HepG2 (cell line): Measurements from ENCODE around the gene ZNF714. TPM values are rescaled to one million over a fixed set of nuclear protein-coding genes. Genes with fewer than 3 reads are reported as not detected.

Source experiments
- ATF7-NPFF ChIP-seq: sonication (generic); formaldehyde crosslinking; IDR thresholded peaks from 2 replicates; pipeline ENCODE4 v1.8.1; 2023; ENCODE audit warnings: mild to moderate bottlenecking, low read depth, missing genetic modification reagents, moderate library complexity
- CBX5 ChIP-seq: sonication (generic); formaldehyde crosslinking; IDR thresholded peaks from 2 replicates; pipeline ENCODE4 v1.4.0; 2020; ENCODE audit warnings: missing genetic modification reagents, borderline replicate concordance
- CENPT ChIP-seq: sonication (generic); formaldehyde crosslinking; IDR thresholded peaks from 2 replicates; pipeline ENCODE4 v1.8.0; 2022; ENCODE audit warnings: low read depth, mild to moderate bottlenecking, moderate library complexity, missing genetic modification reagents
- MATR3 ChIP-seq: sonication (generic); formaldehyde crosslinking; IDR thresholded peaks from 2 replicates; pipeline ENCODE4 v1.4.0; 2020; ENCODE audit warnings: missing genetic modification reagents
- MTF1 ChIP-seq: sonication (generic); formaldehyde crosslinking; IDR thresholded peaks from 2 replicates; pipeline ENCODE4 v1.5.0; 2020; ENCODE audit warnings: missing genetic modification reagents
- PRPF4 ChIP-seq: fragments of 200-400 bp; formaldehyde crosslinking; IDR thresholded peaks from 2 replicates; pipeline ENCODE4 v1.6.1; 2016; ENCODE audit warnings: low read length, low read depth; ENCODE audit not compliant: poor library complexity, severe bottlenecking
- RORA ChIP-seq: sonication (generic); formaldehyde crosslinking; IDR thresholded peaks from 2 replicates; pipeline ENCODE4 v1.5.0; 2020; ENCODE audit warnings: mild to moderate bottlenecking, missing genetic modification reagents, moderate library complexity
- SP1 ChIP-seq, 2 experiments: fragments of 450-650 bp in 1 of 2; sonication (generic) in 1 of 2; formaldehyde crosslinking in 1 of 2; IDR thresholded peaks; 2 replicates each; pipeline versions ENCODE4 v1.4.0 to v1.6.1; 2016 to 2020; ENCODE audit warnings: missing genetic modification reagents in 1 of 2
- TOPORS ChIP-seq: sonication (generic); formaldehyde crosslinking; IDR thresholded peaks from 2 replicates; pipeline ENCODE4 v1.8.0; 2023; ENCODE audit warnings: mild to moderate bottlenecking, missing genetic modification reagents
- ZNF44 ChIP-seq: sonication (generic); formaldehyde crosslinking; IDR thresholded peaks from 2 replicates; pipeline ENCODE4 v1.5.1; 2020; ENCODE audit warnings: mild to moderate bottlenecking, missing genetic modification reagents
- polyA plus RNA-seq, 8 experiments: library from polyadenylated mRNA; depleted of rRNA in 3 of 8; stranded (reverse) in 7 of 8; unstranded in 1 of 8; fragments of >200 nt; fragmentation: Illumina TruSeq in 4 of 8; extraction: Trizol in 4 of 8; gene quantifications; 2 replicates each; pipeline versions ENCODE4 v1.2.1 to v1.2.3, GENCODE V29; 2011 to 2016; ENCODE audit warnings: low read depth in 4 of 8, missing spikeins in 1 of 8, mixed read lengths in 1 of 8; ENCODE audit not compliant: insufficient read depth in 1 of 8
- total RNA-seq, 5 experiments: library from RNA; depleted of rRNA; stranded (reverse); fragments of >200 nt; fragmentation: Illumina TruSeq; extraction: Trizol; gene quantifications; 2 replicates each; pipeline ENCODE4 v1.2.3, GENCODE V29; 2016; ENCODE audit warnings: low read depth in 1 of 5
- TF ChIP-seq, protein P1 (sequence below): sonication (generic); formaldehyde crosslinking; IDR thresholded peaks from 2 replicates; pipeline ENCODE4 v1.4.0; 2020; ENCODE audit warnings: mild to moderate bottlenecking, missing genetic modification reagents
- TF ChIP-seq, protein P2 (sequence below): sonication (generic); formaldehyde crosslinking; IDR thresholded peaks from 2 replicates; pipeline ENCODE4 v1.5.0; 2020; ENCODE audit warnings: mild to moderate bottlenecking, missing genetic modification reagents
- TF ChIP-seq, protein P3 (sequence below): sonication (generic); formaldehyde crosslinking; IDR thresholded peaks from 2 replicates; pipeline ENCODE4 v1.8.0; 2022; ENCODE audit warnings: mild to moderate bottlenecking, missing genetic modification reagents, moderate library complexity
- TF ChIP-seq, protein P4 (sequence below), 2 experiments: sonication (generic) in 1 of 2; formaldehyde crosslinking in 1 of 2; IDR thresholded peaks; 2 replicates each; pipeline versions ENCODE4 v1.4.0 to v1.6.1; 2016 to 2020; ENCODE audit warnings: borderline replicate concordance in 1 of 2, low read depth in 1 of 2, mild to moderate bottlenecking in 1 of 2, missing genetic modification reagents in 1 of 2
- TF ChIP-seq, protein P5 (sequence below): sonication (generic); formaldehyde crosslinking; IDR thresholded peaks from 2 replicates; pipeline ENCODE4 v1.4.0; 2020; ENCODE audit warnings: missing genetic modification reagents
- TF ChIP-seq, protein P6 (sequence below): sonication (generic); formaldehyde crosslinking; IDR thresholded peaks from 2 replicates; pipeline ENCODE4 v1.8.1; 2022; ENCODE audit warnings: mild to moderate bottlenecking, missing genetic modification reagents

ZNF714 gene
- total and polyA plus RNA-seq, 2 of the 13 experiments (the other 11 are each of a cell fraction or from before 2014, with no cell fraction given), result 6.7 to 27.8 TPM

DNA sequence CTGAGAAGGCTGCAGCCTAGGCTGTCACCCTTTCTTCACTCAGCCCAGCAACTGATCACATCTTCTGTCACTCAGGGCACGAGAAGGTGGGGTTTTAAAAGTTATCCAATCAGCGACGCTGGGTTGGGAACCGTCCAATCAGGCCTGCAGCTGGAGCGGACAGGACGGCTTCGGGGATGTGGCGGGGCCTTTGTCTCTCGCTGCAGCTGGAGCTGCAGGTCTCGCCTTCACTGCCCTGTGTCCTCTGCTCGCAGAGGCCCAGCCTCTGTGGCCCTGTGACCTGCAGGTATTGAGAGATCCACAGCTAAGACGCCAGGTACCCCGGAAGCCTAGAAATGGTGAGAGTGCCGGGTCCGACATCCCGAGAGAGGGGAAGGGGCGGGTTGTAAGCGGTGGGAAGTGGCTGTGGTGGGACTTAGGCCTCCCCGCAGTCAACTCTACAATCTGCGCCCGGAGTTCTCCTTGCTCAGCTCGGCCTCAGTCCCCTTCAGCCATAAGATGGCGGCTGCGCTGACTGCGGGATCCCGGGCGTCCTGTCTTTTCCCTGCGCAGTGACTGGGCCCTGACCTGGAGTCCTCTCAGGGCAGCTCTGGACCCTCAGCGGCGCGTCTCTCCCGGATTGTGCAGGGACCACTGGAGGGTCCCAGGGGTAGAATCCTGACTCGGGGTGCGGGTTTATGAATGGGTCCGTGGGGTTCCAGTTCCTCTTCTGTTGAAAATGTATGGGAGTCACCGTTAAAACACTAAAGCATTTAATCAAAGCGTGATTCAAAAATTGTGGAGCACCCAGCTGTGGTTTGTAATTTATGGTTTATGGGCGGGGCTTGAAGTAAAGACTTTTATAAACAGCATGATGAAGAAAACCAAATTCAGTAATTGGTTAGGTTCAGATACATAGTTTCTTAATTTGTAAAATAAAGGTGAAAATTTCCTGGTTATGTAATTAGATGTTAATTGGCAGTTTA is at the start of gene ZNF714 (continued):
- TF ChIP-seq, protein P1, sequence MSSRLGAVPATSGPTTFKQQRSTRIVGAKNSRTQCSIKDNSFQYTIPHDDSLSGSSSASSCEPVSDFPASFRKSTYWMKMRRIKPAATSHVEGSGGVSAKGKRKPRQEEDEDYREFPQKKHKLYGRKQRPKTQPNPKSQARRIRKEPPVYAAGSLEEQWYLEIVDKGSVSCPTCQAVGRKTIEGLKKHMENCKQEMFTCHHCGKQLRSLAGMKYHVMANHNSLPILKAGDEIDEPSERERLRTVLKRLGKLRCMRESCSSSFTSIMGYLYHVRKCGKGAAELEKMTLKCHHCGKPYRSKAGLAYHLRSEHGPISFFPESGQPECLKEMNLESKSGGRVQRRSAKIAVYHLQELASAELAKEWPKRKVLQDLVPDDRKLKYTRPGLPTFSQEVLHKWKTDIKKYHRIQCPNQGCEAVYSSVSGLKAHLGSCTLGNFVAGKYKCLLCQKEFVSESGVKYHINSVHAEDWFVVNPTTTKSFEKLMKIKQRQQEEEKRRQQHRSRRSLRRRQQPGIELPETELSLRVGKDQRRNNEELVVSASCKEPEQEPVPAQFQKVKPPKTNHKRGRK (CRISPR knock-in tag), result no peak
- no peak for TF ChIP-seq MTF1
- TF ChIP-seq, protein P2, sequence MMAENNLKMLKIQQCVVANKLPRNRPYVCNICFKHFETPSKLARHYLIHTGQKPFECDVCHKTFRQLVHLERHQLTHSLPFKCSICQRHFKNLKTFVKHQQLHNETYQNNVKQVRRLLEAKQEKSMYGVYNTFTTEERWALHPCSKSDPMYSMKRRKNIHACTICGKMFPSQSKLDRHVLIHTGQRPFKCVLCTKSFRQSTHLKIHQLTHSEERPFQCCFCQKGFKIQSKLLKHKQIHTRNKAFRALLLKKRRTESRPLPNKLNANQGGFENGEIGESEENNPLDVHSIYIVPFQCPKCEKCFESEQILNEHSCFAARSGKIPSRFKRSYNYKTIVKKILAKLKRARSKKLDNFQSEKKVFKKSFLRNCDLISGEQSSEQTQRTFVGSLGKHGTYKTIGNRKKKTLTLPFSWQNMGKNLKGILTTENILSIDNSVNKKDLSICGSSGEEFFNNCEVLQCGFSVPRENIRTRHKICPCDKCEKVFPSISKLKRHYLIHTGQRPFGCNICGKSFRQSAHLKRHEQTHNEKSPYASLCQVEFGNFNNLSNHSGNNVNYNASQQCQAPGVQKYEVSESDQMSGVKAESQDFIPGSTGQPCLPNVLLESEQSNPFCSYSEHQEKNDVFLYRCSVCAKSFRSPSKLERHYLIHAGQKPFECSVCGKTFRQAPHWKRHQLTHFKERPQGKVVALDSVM (CRISPR knock-in tag), result peak; percentile 85
- TF ChIP-seq ATF7-NPFF (CRISPR knock-in tag), result no peak
- TF ChIP-seq CENPT (CRISPR knock-in tag), result no peak
- TF ChIP-seq, protein P3, sequence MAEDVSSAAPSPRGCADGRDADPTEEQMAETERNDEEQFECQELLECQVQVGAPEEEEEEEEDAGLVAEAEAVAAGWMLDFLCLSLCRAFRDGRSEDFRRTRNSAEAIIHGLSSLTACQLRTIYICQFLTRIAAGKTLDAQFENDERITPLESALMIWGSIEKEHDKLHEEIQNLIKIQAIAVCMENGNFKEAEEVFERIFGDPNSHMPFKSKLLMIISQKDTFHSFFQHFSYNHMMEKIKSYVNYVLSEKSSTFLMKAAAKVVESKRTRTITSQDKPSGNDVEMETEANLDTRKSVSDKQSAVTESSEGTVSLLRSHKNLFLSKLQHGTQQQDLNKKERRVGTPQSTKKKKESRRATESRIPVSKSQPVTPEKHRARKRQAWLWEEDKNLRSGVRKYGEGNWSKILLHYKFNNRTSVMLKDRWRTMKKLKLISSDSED (CRISPR knock-in tag), result no peak
- TF ChIP-seq, protein P4, sequence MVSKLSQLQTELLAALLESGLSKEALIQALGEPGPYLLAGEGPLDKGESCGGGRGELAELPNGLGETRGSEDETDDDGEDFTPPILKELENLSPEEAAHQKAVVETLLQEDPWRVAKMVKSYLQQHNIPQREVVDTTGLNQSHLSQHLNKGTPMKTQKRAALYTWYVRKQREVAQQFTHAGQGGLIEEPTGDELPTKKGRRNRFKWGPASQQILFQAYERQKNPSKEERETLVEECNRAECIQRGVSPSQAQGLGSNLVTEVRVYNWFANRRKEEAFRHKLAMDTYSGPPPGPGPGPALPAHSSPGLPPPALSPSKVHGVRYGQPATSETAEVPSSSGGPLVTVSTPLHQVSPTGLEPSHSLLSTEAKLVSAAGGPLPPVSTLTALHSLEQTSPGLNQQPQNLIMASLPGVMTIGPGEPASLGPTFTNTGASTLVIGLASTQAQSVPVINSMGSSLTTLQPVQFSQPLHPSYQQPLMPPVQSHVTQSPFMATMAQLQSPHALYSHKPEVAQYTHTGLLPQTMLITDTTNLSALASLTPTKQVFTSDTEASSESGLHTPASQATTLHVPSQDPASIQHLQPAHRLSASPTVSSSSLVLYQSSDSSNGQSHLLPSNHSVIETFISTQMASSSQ (IDR thresholded peaks at IDR 0.05; ENCODE audit: low read depth), result no peak
- TF ChIP-seq, protein P4 (CRISPR knock-in tag; IDR thresholded peaks at IDR 0.05; ENCODE audit: borderline replicate concordance), result no peak
- TF ChIP-seq SP1 (IDR thresholded peaks at IDR 0.05), result no peak
- TF ChIP-seq SP1 (CRISPR knock-in tag; IDR thresholded peaks at IDR 0.05), result no peak
- TF ChIP-seq ZNF44, result peak; percentile 39; the same call in 1 of the 2 replicates
- 0 out of 2 replicates have a peak, but pooled peaks have one; percentile 28 for TF ChIP-seq TOPORS (CRISPR knock-in tag)
- no peak for TF ChIP-seq MATR3 (CRISPR knock-in tag)
- TF ChIP-seq RORA (CRISPR knock-in tag), result no peak
- TF ChIP-seq, protein P5, sequence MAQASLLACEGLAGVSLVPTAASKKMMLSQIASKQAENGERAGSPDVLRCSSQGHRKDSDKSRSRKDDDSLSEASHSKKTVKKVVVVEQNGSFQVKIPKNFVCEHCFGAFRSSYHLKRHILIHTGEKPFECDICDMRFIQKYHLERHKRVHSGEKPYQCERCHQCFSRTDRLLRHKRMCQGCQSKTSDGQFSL (CRISPR knock-in tag), result no peak
- no peak; the same call in 1 of the 2 replicates for TF ChIP-seq CBX5 (CRISPR knock-in tag)
- no peak for TF ChIP-seq PRPF4
- TF ChIP-seq, protein P6, sequence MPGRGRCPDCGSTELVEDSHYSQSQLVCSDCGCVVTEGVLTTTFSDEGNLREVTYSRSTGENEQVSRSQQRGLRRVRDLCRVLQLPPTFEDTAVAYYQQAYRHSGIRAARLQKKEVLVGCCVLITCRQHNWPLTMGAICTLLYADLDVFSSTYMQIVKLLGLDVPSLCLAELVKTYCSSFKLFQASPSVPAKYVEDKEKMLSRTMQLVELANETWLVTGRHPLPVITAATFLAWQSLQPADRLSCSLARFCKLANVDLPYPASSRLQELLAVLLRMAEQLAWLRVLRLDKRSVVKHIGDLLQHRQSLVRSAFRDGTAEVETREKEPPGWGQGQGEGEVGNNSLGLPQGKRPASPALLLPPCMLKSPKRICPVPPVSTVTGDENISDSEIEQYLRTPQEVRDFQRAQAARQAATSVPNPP (CRISPR knock-in tag), result no peak
